Measurements from ENCODE around the gene STPG2.

The STPG2 gene

DNA sequence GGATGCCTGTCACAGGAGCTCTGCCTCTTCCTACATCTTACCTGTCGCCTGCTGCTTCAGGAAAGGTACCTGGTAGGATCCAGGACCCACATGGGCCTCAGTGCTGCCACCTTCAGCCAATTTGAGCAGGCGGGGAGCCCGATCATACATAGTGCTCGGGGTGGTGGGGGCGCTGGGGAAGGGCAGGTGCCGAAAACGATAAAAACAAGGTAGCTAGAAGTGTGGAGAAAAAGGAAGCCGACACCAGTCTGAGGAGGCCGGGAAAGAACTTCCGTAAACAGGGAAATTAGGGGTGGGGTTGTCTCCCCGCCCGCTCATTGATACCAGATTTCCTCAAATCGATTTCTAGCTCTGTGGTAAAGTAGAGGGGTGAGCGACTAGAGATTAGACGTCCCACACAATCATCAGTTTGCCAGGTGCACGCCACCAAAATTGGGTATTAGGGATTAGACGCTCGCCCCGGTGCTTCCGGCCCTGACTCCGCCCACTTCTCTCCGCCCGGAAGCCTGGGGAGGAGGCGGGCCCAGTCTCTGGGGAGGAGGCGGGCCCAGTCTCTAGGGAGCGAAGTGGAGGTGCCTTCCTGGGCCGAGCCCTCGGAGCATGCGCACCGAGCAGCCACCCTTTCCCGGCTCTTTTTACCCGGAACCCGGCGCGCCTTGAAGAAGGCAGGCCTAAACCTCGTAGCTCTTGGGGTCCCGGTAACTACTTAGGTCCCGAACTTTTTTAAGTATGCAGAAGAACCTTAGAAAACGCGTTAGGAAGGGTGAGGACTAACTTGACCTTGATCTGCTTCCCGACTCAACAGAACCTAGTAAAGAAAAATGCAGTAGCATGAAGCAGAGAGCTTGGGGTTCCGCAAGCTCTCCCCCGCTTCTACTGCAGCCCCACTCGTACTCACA is at the start of gene STPG2:
Gene STPG2 (minus strand): TSS at position 476 of the 899 bp plus-strand sequence.
- DNase-seq (ENCODE audit: low read depth) = peak; percentile 67

DNA sequence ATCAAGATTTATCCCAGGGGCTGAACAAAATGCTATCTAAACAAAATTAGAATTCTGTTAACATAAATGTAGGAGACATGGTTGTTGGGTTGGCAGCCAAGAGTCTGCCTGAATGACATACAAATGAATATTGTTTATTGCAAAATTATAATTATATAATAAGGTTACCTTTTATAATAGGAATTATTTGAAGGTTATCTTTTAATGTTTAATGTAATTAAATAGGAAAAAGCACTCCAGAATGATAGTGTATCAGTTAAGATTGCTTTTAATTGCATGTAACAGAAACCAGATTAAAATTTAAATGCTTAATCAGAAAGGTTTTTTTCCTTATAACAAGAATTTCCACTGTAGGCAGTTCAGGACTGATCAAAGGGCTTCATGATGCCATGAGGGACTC is 42.0 kb upstream of the STPG2 start:
- no peak overlapping the region for H3K4me3 ChIP-seq (ENCODE audit: low read depth, low read length)
- no peak for TF ChIP-seq CTCF (IDR thresholded peaks at IDR 0.05; ENCODE audit: control insufficient read depth, extremely low read depth, insufficient read depth)
- no peak for DNase-seq (ENCODE audit: low read depth)

More for the DNA sequence above, at the start of gene STPG2:
- peak; percentile 72 for TF ChIP-seq CTCF (IDR thresholded peaks at IDR 0.05; ENCODE audit: control insufficient read depth, extremely low read depth, insufficient read depth)
- H3K4me3 ChIP-seq (ENCODE audit: low read depth, low read length) = peak within 1 kb of the TSS; percentile 79

GRCh38 chr4:98181809-98182208 is 38.5 kb upstream of the STPG2 start:
- no peak overlapping the region for H3K4me3 ChIP-seq (ENCODE audit: low read depth, low read length)
- no peak for DNase-seq (ENCODE audit: low read depth)
- no peak for TF ChIP-seq CTCF (IDR thresholded peaks at IDR 0.05; ENCODE audit: control insufficient read depth, extremely low read depth, insufficient read depth)

DNA sequence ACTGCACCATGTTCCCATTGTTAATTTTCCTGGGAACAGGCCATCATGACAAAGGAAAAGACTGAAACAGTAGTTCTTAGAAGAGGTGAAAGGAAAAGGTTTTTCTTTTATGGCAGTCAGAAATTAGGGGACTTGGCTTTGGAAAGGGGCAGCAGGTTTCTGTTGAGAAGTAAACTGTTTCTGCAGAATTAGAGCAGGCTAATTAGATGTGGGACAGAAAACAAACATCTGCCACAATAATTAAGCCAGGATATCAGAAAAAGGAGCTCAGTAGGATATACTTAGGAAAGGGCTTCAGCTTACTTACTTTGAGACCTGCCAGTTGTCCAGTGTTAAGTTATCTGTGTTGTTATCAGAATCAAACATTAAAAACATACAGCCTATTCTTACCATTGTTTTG is 36.7 kb upstream of the STPG2 start:
- no peak for DNase-seq (ENCODE audit: low read depth)
- H3K4me3 ChIP-seq (ENCODE audit: low read depth, low read length) = no peak overlapping the region
- no peak for TF ChIP-seq CTCF (IDR thresholded peaks at IDR 0.05; ENCODE audit: control insufficient read depth, extremely low read depth, insufficient read depth)

DNA sequence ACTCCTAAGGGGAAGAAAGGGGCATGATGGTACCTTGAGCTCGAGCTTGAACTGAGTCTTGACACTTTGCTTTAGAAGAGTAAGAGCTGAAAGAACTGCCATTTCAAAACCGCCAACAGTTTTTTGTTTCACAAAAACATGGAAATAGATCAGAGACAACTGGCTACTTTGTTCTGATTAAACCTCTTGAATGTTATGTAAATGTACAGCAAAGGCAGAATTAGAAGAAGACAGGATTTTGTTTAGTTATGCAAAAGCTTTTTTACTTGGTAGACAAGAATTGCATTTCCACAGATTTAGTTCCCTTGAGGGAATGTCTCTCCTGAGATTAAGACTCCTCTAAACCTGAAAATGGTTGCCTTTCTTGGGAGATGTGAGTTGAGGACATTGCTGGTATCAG is 33.3 kb upstream of the STPG2 start:
- no peak for DNase-seq (ENCODE audit: low read depth)
- TF ChIP-seq CTCF (IDR thresholded peaks at IDR 0.05; ENCODE audit: control insufficient read depth, extremely low read depth, insufficient read depth) = no peak
- no peak overlapping the region for H3K4me3 ChIP-seq (ENCODE audit: low read depth, low read length)

DNA sequence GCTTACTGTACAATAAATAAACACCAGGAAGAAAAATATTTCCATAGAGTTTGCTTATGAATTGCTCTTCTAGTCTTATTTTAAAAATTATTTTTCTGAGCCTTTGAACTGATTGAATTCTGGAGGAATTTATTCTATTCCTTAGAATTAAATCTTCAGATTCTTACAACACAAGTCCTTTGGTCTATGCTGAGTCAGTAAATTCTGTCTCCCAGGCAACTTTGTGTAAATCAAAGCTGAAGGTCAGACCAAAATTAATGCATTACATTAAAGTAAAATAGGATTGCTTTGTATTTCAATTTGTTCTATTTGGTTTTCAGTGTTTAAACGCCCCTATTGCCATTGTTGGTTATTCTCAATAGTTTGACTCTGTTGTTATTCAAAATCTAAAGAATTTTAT is 26.8 kb upstream of the STPG2 start:
- no peak for DNase-seq (ENCODE audit: low read depth)
- TF ChIP-seq CTCF (IDR thresholded peaks at IDR 0.05; ENCODE audit: control insufficient read depth, extremely low read depth, insufficient read depth) = no peak
- no peak overlapping the region for H3K4me3 ChIP-seq (ENCODE audit: low read depth, low read length)

GRCh38 chr4:98166731-98167041 is 23.4 kb upstream of the STPG2 start:
- H3K4me3 ChIP-seq (ENCODE audit: low read depth, low read length) = no peak overlapping the region
- DNase-seq (ENCODE audit: low read depth) = no peak
- TF ChIP-seq CTCF (IDR thresholded peaks at IDR 0.05; ENCODE audit: control insufficient read depth, extremely low read depth, insufficient read depth) = no peak

All from LNCaP clone FGC (cell line).